OCI-LY3 (cell line): ENCODE results near the gene ECM2.

ENCODE experiments used
- H2AFZ ChIP-seq: fragments of 200-600, 300-600 bp; shearing (Covaris generic); 2 replicates; pipeline ENCODE4 v1.6.0; 2014; ENCODE audit warnings: antibody characterized with exemption, low read depth, low read length
- H3K27ac ChIP-seq: fragments of 200-600, 300-600 bp; sonication (generic); 2 replicates; pipeline ENCODE4 v1.5.1; 2014; ENCODE audit warnings: mild to moderate bottlenecking, low read length, moderate library complexity, mixed read lengths
- H3K27me3 ChIP-seq: fragments of 200-600, 300-600 bp; sonication (generic); 2 replicates; pipeline ENCODE4 v1.6.1; 2014; ENCODE audit warnings: low read depth, low read length, mixed read lengths
- H3K36me3 ChIP-seq: fragments of 200-600, 300-600 bp; sonication (generic); replicated peaks from 2 replicates; pipeline ENCODE3; 2014; ENCODE audit warnings: low read depth, low read length, mixed read lengths
- H3K4me1 ChIP-seq: fragments of 300-600, 200-600 bp; sonication (generic); 2 replicates; pipeline ENCODE4 v1.6.1; 2014; ENCODE audit warnings: low read length, mixed read lengths
- H3K4me2 ChIP-seq: fragments of 200-600, 300-600 bp; sonication (generic); 2 replicates; pipeline ENCODE4 v1.6.1; 2014; ENCODE audit warnings: low read length, mixed read lengths
- H3K4me3 ChIP-seq: fragments of 300-600, 200-600 bp; sonication (generic); 2 replicates; pipeline ENCODE4 v1.5.1; 2014; ENCODE audit warnings: antibody characterized with exemption, mild to moderate bottlenecking, low read length, moderate library complexity
- H3K79me2 ChIP-seq: fragments of 300-600, 200-600 bp; shearing (Covaris generic); 2 replicates; pipeline ENCODE4 v1.6.1; 2014; ENCODE audit warnings: mild to moderate bottlenecking, low read length, mixed read lengths
- H3K9ac ChIP-seq: fragments of 300-600, 200-600 bp; shearing (Covaris generic); 2 replicates; pipeline ENCODE4 v1.6.0; 2014; ENCODE audit warnings: mild to moderate bottlenecking, low read length, moderate library complexity
- H3K9me3 ChIP-seq: fragments of 200-600, 300-600 bp; shearing (Covaris generic); 2 replicates; pipeline ENCODE4 v1.6.1; 2014; ENCODE audit warnings: low read length, mixed read lengths; ENCODE audit not compliant: insufficient read depth
- H4K20me1 ChIP-seq: fragments of 200-600, 300-600 bp; sonication (generic); 2 replicates; pipeline ENCODE4 v1.6.1; 2016; ENCODE audit warnings: low read length, mixed read lengths; ENCODE audit not compliant: insufficient read depth
- EZH2phosphoT487 ChIP-seq: fragments of 200-600 bp; shearing (Covaris generic); IDR thresholded peaks from 2 replicates; pipeline ENCODE4 v1.6.1; 2018; ENCODE audit warnings: antibody characterized with exemption, mixed run types, low read depth
- TF ChIP-seq, protein P1 (sequence below): fragments of 200-600, 300-600 bp; sonication (generic); IDR thresholded peaks from 2 replicates; pipeline ENCODE4 v1.5.1; 2014; ENCODE audit warnings: antibody characterized with exemption, low read length, low read depth

ECM2 gene

DNA sequence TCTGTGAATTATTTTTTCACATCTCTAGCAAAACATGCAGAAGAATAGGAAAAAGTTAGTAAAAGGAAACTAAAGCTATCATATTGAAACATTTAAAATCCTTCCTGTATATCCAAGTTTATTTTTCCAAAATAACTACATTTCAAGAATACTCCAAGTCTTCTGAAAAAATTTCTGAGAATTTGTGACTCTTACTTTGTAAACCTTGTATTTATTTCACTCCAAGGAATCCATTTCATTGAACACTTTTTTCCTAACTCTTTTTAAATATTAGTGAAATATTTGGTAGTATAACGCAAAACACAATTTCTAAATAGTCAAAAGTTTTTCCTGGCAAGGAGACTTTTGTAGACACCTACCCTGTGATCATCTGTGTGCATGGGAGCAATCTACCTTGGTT, 19.3 kb downstream of the ECM2 start:
- Histone ChIP-seq H3K4me2 (no peak overlapping the region), H4K20me1 (no peaks in the 10 kb centered on the region), H3K27me3 (no peaks in the 10 kb centered on the region), H3K79me2 (no peaks in the 10 kb centered on the region), H3K36me3 (no peaks in the 10 kb centered on the region), H2AFZ (no peak overlapping the region), H3K9ac (no peak overlapping the region), H3K27ac (no peak overlapping the region), H3K9me3 (no peaks in the 10 kb centered on the region), H3K4me1 (no peaks in the 10 kb centered on the region), H3K4me3 (no peak overlapping the region)
- TF ChIP-seq, protein P1, sequence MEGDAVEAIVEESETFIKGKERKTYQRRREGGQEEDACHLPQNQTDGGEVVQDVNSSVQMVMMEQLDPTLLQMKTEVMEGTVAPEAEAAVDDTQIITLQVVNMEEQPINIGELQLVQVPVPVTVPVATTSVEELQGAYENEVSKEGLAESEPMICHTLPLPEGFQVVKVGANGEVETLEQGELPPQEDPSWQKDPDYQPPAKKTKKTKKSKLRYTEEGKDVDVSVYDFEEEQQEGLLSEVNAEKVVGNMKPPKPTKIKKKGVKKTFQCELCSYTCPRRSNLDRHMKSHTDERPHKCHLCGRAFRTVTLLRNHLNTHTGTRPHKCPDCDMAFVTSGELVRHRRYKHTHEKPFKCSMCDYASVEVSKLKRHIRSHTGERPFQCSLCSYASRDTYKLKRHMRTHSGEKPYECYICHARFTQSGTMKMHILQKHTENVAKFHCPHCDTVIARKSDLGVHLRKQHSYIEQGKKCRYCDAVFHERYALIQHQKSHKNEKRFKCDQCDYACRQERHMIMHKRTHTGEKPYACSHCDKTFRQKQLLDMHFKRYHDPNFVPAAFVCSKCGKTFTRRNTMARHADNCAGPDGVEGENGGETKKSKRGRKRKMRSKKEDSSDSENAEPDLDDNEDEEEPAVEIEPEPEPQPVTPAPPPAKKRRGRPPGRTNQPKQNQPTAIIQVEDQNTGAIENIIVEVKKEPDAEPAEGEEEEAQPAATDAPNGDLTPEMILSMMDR: no peak
- TF ChIP-seq EZH2phosphoT487: no peak

DNA sequence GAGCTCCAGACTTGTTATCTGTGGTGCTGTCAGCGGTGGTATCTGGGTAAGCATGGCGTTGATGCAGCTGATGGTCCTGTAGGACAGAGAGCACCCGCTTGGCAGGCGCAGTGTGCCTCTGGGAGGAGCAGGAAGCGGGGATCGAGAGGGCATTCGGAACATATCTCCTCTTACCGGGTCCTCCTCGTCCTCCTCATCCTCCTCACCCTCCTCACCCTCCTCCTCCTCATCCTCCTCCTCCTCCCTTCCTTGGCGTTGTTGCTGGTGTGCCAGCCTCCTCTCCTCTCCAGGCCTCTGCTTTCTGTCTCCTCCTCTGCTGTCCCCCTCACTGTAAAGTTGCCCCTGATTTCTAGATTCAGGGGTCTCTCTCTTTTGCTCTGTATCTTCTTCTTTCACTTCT, 21.2 kb downstream of the ECM2 start:
- H3K9me3 ChIP-seq: no peaks in the 10 kb centered on the region
- no peak overlapping the region for H3K4me3 ChIP-seq
- no peaks in the 10 kb centered on the region for H3K36me3 ChIP-seq
- no peak overlapping the region for H2AFZ ChIP-seq
- no peaks in the 10 kb centered on the region for H4K20me1 ChIP-seq
- H3K27ac ChIP-seq: no peak overlapping the region
- TF ChIP-seq, protein P1: no peak
- TF ChIP-seq EZH2phosphoT487: no peak
- no peaks in the 10 kb centered on the region for H3K79me2 ChIP-seq
- H3K27me3 ChIP-seq: no peaks in the 10 kb centered on the region
- no peak overlapping the region for H3K4me2 ChIP-seq
- H3K9ac ChIP-seq: no peak overlapping the region
- peaks cover 7% of the 10 kb centered on the region for H3K4me1 ChIP-seq

DNA sequence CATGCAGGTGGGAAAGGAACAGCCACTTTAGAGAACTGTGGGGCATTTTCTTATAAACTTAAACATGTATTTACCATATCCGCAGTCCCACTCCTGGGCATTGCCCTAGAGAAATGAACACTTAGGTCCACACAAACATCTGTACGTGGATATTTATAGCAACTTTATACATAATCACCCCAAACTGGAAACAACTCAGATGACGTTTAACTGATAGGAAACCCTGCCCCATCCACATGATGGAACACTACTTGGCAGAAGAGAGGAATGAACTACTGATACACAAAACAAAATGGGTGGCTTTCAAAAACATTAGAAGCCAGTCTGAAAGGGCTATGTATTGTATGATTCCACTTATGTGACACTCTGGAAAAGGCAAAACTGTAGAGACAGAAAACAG, 22.4 kb downstream of the ECM2 start:
- Histone ChIP-seq H3K27me3 (no peaks in the 10 kb centered on the region), H3K27ac (no peak overlapping the region), H3K36me3 (no peaks in the 10 kb centered on the region), H3K79me2 (no peaks in the 10 kb centered on the region), H3K9me3 (no peaks in the 10 kb centered on the region), H3K4me3 (no peak overlapping the region), H3K9ac (no peak overlapping the region), H4K20me1 (no peaks in the 10 kb centered on the region), H3K4me2 (no peak overlapping the region), H3K4me1 (peaks cover 7% of the 10 kb centered on the region), H2AFZ (no peak overlapping the region)
- TF ChIP-seq EZH2phosphoT487: no peak

DNA sequence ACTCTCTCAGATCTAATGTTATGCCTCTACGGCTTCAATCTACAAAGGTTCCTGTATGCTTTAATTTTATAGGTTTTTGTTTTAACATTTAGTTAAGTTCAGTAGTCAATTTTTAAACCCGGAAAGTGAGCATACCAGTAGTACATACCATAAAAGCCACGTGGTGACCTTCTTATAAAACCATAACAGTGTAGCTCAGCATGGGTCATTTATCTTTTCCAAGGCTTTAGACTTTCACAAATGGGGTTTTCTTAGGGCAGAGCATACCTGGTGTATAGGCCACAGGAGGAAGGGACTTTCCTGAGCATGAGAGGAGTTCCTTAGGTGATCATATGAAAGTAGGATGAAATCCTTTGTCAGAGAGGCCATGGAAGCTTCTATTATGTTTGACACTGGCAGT, 23.2 kb downstream of the ECM2 start:
- Histone ChIP-seq H3K27me3 (no peaks in the 10 kb centered on the region), H3K79me2 (no peaks in the 10 kb centered on the region), H3K4me3 (no peak overlapping the region), H3K9ac (no peak overlapping the region), H2AFZ (no peak overlapping the region), H4K20me1 (no peaks in the 10 kb centered on the region), H3K9me3 (no peaks in the 10 kb centered on the region), H3K27ac (no peak overlapping the region), H3K36me3 (no peaks in the 10 kb centered on the region), H3K4me2 (no peak overlapping the region), H3K4me1 (peaks cover 7% of the 10 kb centered on the region)
- no peak for TF ChIP-seq EZH2phosphoT487
- TF ChIP-seq, protein P1: no peak

DNA sequence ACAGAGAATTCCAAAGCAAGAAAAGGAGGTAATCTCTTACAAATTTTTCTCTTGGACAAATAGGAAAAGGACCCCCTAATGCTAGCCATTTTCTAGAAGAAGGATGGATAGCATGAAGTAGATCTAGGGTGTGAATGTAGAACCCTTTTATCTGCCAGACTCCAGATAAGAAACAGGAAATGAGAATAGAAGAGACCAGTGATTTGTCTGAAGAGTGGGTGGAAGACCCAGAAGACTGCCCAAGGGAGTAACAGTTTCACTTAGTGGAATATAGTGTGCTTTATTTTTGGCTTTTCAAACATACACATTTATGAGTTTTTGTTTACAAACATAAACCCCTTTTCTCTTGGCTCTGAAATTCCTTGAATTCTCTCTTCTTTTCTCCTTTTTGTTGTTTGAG, 25.0 kb downstream of the ECM2 start:
- H3K36me3 ChIP-seq: no peaks in the 10 kb centered on the region
- no peaks in the 10 kb centered on the region for H3K79me2 ChIP-seq
- no peaks in the 10 kb centered on the region for H4K20me1 ChIP-seq
- no peak overlapping the region for H3K4me3 ChIP-seq
- H3K27me3 ChIP-seq: no peaks in the 10 kb centered on the region
- H3K9me3 ChIP-seq: no peaks in the 10 kb centered on the region
- H2AFZ ChIP-seq: no peak overlapping the region
- H3K9ac ChIP-seq: no peak overlapping the region
- H3K4me1 ChIP-seq: peaks cover 7% of the 10 kb centered on the region
- no peak overlapping the region for H3K27ac ChIP-seq
- no peak for TF ChIP-seq EZH2phosphoT487
- TF ChIP-seq, protein P1: no peak
- no peak overlapping the region for H3K4me2 ChIP-seq
